ACC112 (cell line): ENCODE measurements around the gene STX1A.
"Not testable (repeated sequence)": the region's sequence is repeated elsewhere in the genome, so short reads cannot be mapped to it uniquely, and the experiment has no call there.

Experiments used
- H2AFZ ChIP-seq: fragments of 200-600 bp; sonication (generic); one replicate; pipeline ENCODE4 v1.6.0; 2017; ENCODE audit warnings: antibody characterized with exemption, low read length; ENCODE audit not compliant: unreplicated experiment
- H3K27ac ChIP-seq: fragments of 200-600 bp; sonication (generic); 2 replicates; pipeline ENCODE4 v1.5.1; 2014; ENCODE audit warnings: low read depth, mild to moderate bottlenecking, antibody characterized with exemption, low read length, moderate library complexity
- H3K27me3 ChIP-seq: fragments of 200-600 bp; sonication (generic); 2 replicates; pipeline ENCODE4 v1.6.1; 2014; ENCODE audit warnings: mild to moderate bottlenecking, antibody characterized with exemption, low read length, moderate library complexity, mixed read lengths; ENCODE audit not compliant: insufficient read depth
- H3K36me3 ChIP-seq: fragments of 200-600 bp; sonication (generic); 2 replicates; pipeline ENCODE4 v1.6.1; 2016; ENCODE audit warnings: mild to moderate bottlenecking, antibody characterized with exemption, low read length, moderate library complexity, mixed read lengths; ENCODE audit not compliant: insufficient read depth
- H3K4me1 ChIP-seq: fragments of 200-600 bp; sonication (generic); one replicate; pipeline ENCODE4 v1.6.1; 2016; ENCODE audit warnings: low read length, mixed read lengths; ENCODE audit not compliant: insufficient read depth, unreplicated experiment, control insufficient read depth
- H3K4me3 ChIP-seq: fragments of 200-600 bp; sonication (generic); 2 replicates; pipeline ENCODE4 v1.5.1; 2014; ENCODE audit warnings: mild to moderate bottlenecking, low read depth, low read length
- H3K79me2 ChIP-seq: fragments of 200-600 bp; sonication (generic); one replicate; pipeline ENCODE4 v1.6.0; 2016; ENCODE audit warnings: low read length; ENCODE audit not compliant: control insufficient read depth, unreplicated experiment, insufficient read depth

The STX1A gene

GRCh38 chr7:73682745-73683055, 36.8 kb downstream of the STX1A start:
- Histone ChIP-seq H3K4me3 (peak overlapping the region; percentile 98), H2AFZ (peak overlapping the region; percentile 61), H3K27ac (peak overlapping the region; percentile 28; the same call in 1 of the 2 replicates), H3K27me3 (no peaks in the 10 kb centered on the region), H3K36me3 (0 out of 2 replicates have a peak, but pooled peaks cover 5% of the 10 kb centered on the region), H3K4me1 (peaks cover 17% of the 10 kb centered on the region), H3K79me2 (peaks cover 80% of the 10 kb centered on the region)

GRCh38 chr7:73681031-73681430, 38.4 kb downstream of the STX1A start:
- Histone ChIP-seq H2AFZ (no peak overlapping the region), H3K79me2 (peaks cover 66% of the 10 kb centered on the region), H3K36me3 (0 out of 2 replicates have a peak, but pooled peaks cover 5% of the 10 kb centered on the region), H3K27me3 (no peaks in the 10 kb centered on the region), H3K27ac (no peak overlapping the region), H3K4me1 (peaks cover 17% of the 10 kb centered on the region), H3K4me3 (peak overlapping the region; percentile 98)

GRCh38 chr7:73680501-73680900, 39.0 kb downstream of the STX1A start:
- Histone ChIP-seq H3K79me2 (peaks cover 62% of the 10 kb centered on the region), H3K27me3 (no peaks in the 10 kb centered on the region), H3K4me3 (peak overlapping the region; percentile 98; the same call in 1 of the 2 replicates), H2AFZ (no peak overlapping the region), H3K4me1 (peaks cover 17% of the 10 kb centered on the region), H3K36me3 (0 out of 2 replicates have a peak, but pooled peaks cover 5% of the 10 kb centered on the region), H3K27ac (no peak overlapping the region)

- Histone ChIP-seq H3K27me3 (no peaks in the 10 kb centered on the region), H2AFZ (no peak overlapping the region), H3K36me3 (0 out of 2 replicates have a peak, but pooled peaks cover 5% of the 10 kb centered on the region), H3K4me1 (peaks cover 17% of the 10 kb centered on the region), H3K4me3 (no peak overlapping the region), H3K79me2 (peaks cover 54% of the 10 kb centered on the region), H3K27ac (no peak overlapping the region)
These were observed 39.8 kb downstream of the STX1A start for GRCh38 chr7:73679709-73680108.

GRCh38 chr7:73678862-73679261, 40.6 kb downstream of the STX1A start:
- no peak overlapping the region for H3K4me3 ChIP-seq

GRCh38 chr7:73676062-73676461, 43.4 kb downstream of the STX1A start:
- H3K4me3 ChIP-seq, H3K4me1 ChIP-seq, H3K27me3 ChIP-seq, H3K36me3 ChIP-seq, H3K27ac ChIP-seq, H2AFZ ChIP-seq: not testable (repeated sequence)
- peaks cover 22% of the 10 kb centered on the region for H3K79me2 ChIP-seq

More at GRCh38 chr7:73678862-73679261, 40.6 kb downstream of the STX1A start:
- Histone ChIP-seq H3K27ac (no peak overlapping the region), H3K36me3 (0 out of 2 replicates have a peak, but pooled peaks cover 5% of the 10 kb centered on the region), H3K79me2 (peaks cover 46% of the 10 kb centered on the region), H2AFZ (no peak overlapping the region), H3K4me1 (peaks cover 17% of the 10 kb centered on the region), H3K27me3 (no peaks in the 10 kb centered on the region)

- 0 out of 2 replicates have a peak, but pooled peaks cover 5% of the 10 kb centered on the region for H3K36me3 ChIP-seq
- H3K4me3 ChIP-seq = no peak overlapping the region
- H3K79me2 ChIP-seq = peaks cover 7% of the 10 kb centered on the region
- H2AFZ ChIP-seq = no peak overlapping the region
- no peaks in the 10 kb centered on the region for H3K27me3 ChIP-seq
- no peak overlapping the region for H3K27ac ChIP-seq
- H3K4me1 ChIP-seq = no peaks in the 10 kb centered on the region
These were observed 44.9 kb downstream of the STX1A start for GRCh38 chr7:73674468-73675124.

GRCh38 chr7:73671857-73672445, 47.5 kb downstream of the STX1A start:
- no peaks in the 10 kb centered on the region for H3K27me3 ChIP-seq
- no peaks in the 10 kb centered on the region for H3K36me3 ChIP-seq
- peaks cover 6% of the 10 kb centered on the region for H3K4me1 ChIP-seq
- H2AFZ ChIP-seq = no peak overlapping the region
- H3K79me2 ChIP-seq = no peaks in the 10 kb centered on the region
- no peak overlapping the region for H3K4me3 ChIP-seq
- H3K27ac ChIP-seq = no peak overlapping the region

- H2AFZ ChIP-seq = no peak overlapping the region
These were observed 48.2 kb downstream of the STX1A start for GRCh38 chr7:73671322-73671661.

GRCh38 chr7:73669858-73670385, 49.5 kb downstream of the STX1A start:
- Histone ChIP-seq H3K4me3 (no peak overlapping the region), H3K27ac (no peak overlapping the region), H3K79me2 (no peaks in the 10 kb centered on the region), H3K4me1 (peaks cover 6% of the 10 kb centered on the region), H2AFZ (no peak overlapping the region), H3K27me3 (0 out of 2 replicates have a peak, but pooled peaks cover 4% of the 10 kb centered on the region), H3K36me3 (no peaks in the 10 kb centered on the region)

More at GRCh38 chr7:73671322-73671661, 48.2 kb downstream of the STX1A start:
- no peak overlapping the region for H3K27ac ChIP-seq
- no peaks in the 10 kb centered on the region for H3K79me2 ChIP-seq
- no peaks in the 10 kb centered on the region for H3K36me3 ChIP-seq
- H3K27me3 ChIP-seq = no peaks in the 10 kb centered on the region
- peaks cover 6% of the 10 kb centered on the region for H3K4me1 ChIP-seq
- H3K4me3 ChIP-seq = no peak overlapping the region

- Histone ChIP-seq H3K27me3 (0 out of 2 replicates have a peak, but pooled peaks cover 4% of the 10 kb centered on the region), H3K27ac (no peak overlapping the region), H3K4me1 (peaks cover 6% of the 10 kb centered on the region), H3K36me3 (no peaks in the 10 kb centered on the region), H3K4me3 (no peak overlapping the region), H3K79me2 (no peaks in the 10 kb centered on the region), H2AFZ (no peak overlapping the region)
These were observed 50.2 kb downstream of the STX1A start for GRCh38 chr7:73669288-73669701.
